NCI-H1417 treated with DMSO at 0.1 percent for 48 hours (cell line): ENCODE data around the gene LRRFIP1.
"Not testable (repeated sequence)": the region's sequence is repeated elsewhere in the genome, so short reads cannot be mapped to it uniquely, and the experiment has no call there.

Source experiments
- DNase-seq: peaks from one replicate; lab custom pipeline; 2025; lab: John Stamatoyannopoulos, UW

The LRRFIP1 gene, protein sequence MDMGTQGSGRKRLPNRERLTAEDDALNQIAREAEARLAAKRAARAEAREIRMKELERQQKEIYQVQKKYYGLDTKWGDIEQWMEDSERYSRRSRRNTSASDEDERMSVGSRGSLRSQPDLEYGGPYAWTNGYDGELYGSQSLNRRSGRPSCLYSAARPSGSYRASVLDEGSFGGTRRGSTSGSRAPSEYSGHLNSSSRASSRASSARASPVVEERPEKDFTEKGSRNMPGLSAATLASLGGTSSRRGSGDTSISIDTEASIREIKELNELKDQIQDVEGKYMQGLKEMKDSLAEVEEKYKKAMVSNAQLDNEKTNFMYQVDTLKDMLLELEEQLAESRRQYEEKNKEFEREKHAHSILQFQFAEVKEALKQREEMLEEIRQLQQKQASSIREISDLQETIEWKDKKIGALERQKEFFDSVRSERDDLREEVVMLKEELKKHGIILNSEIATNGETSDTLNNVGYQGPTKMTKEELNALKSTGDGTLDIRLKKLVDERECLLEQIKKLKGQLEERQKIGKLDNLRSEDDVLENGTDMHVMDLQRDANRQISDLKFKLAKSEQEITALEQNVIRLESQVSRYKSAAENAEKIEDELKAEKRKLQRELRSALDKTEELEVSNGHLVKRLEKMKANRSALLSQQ

GRCh38 chr2:237627441-237628246 lies at the start of gene LRRFIP1:
Gene LRRFIP1, plus strand, starts transcription at chr2:237627587. Its CDS starts 58 bp downstream, at chr2:237627645.
- no peak for DNase-seq

GRCh38 chr2:237577956-237578870 lies 49.2 kb upstream of the LRRFIP1 start:
- DNase-seq = no peak

DNA sequence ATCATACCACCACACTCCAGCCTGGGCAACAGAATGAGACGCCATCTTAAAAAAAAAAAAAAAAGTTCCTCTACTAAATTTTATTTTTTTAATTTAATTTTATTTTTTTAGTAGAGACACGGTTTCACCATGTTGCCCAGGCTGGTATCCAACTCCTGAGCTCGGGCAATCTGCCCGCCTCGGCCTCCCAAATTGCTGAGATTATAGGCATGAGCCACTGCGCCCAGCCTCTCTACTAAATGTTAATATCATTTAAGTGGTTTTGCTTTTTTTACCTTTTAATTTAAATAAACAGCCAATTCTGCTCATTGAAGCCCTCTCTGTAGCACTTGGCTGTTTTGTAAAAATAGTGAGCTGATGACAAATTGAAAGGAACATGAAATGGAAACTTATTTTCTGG lies 46.1 kb upstream of the LRRFIP1 start:
- no peak for DNase-seq

DNA sequence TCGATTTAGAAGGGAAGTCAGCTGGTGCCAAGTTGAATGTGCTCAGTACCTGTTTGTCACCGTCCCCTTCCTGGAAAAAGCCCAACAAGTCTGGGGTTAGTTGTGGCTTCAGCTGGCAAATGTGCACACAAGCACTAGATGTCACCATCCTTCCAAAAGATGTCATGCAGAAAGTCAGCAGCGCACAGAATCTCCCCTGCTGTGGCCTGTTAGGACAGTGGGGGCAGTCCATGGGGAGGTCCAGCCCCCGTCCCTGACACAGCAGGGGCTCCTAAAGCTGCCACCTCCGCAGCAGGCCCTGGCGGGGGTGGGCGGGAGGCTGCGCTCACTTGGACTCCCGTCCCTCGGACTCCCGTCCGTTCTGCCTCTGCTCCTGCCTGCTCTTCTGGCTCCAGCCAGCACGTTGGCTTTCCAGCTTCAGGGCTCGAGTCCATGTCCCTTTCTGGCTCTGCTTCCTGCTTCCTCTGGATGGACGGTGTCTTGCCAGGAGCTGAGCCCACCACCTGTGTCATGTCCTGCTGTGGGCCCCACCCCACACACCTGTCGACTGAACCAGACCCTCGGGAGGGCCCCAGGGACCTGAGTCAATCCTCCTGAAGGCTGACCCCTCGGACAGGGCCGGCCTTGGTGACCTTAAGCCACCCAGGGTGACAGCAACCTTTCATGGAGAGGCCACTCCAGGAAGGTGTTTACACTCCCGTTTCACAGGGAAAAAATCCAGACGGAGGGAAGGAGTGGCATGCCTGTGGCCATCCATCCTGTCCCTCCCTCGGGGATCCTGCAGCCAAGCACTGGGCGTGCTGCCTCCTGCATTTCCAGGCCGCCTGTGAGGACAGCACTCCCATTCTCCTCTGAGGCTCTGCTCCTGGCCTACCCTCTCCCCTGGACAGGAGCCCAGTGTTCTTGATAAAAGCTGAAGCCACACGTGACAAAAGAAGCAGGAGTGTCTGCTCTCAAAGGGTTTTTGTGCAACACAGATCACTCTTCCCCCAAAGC lies 45.3 kb upstream of the LRRFIP1 start:
- DNase-seq = no peak

DNA sequence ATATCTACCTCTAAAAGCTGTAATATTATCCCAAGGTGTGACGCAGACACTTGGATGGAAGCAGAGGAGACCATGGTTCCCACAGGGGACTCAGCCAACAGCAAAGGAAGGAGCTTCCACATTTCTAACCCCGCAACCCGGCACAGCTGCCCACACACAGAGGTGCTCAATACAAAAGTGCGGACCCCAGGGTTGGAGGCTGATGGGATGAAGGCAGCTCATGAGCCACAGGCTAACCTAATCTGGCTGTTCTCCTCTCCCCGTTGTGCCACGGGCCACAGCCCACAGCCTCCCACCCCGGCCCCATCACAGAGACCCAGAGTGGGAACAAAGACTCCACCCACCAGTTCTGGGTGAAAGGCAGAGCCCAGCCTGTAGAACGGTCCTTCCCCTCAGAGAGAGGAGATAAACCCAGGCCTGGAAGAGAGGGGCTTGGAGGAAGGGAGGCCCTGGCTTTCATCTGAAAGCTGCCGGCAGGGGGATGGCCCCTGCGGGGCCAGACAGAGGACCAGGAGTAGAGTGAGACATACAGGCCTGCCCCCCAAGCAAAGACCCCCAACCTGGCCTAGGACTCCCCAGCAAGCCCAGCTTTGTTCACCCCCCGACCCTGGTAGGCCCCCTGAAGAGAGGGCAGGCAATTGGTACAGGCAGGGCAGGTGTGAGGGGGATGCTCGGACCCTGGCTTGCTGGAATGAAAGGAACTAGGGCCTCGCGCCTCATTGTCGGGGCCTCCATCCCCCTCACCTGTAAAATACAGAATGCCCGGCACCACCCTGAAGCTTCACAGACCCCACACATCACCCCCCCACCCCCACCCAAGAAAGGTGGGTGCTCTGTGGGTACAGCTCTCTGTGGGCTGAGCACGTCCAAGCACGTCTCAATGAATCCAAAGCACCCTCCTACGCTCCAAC lies 43.7 kb upstream of the LRRFIP1 start:
- DNase-seq = no peak

- DNase-seq = no peak
Observed at GRCh38 chr2:237585590-237586221, 41.7 kb upstream of the LRRFIP1 start.

DNA sequence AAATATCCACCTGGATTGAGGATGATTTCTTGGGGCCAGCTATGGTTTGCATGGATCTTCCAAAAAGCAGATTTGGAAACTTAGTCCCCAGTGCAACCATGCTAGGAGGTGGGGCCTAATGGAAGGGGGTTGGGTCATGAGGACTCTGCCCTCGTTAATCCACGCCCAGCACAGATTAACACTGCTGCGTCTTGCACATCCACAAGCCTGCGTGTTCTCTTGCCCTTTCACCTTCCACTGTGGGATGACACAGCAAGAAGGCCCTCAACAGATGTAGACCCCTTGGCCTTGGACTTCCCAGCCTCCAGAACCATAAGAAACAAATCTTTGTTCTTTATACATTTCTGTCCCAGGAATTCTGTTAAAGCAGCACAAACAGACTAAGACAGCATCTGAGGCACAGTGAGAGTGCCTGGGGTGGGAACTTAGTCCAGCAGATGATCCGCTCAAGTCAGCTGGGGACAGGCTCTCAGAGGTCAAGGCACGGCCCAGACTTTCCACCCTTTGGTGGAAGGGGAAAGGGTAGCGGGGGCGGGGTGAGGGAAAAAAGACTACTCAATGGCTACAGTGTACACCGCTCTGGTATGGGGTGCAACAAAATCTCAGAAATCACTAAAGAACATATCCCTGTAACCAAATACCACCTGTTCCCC lies 39.2 kb upstream of the LRRFIP1 start:
- no peak for DNase-seq

GRCh38 chr2:237590272-237591140 lies 36.9 kb upstream of the LRRFIP1 start, which contains the start of gene RAB17:
Gene RAB17, minus strand, starts transcription at chr2:237590734. Its CDS starts 4,580 bp downstream, at chr2:237586154.
- peak; percentile 37 for DNase-seq

GRCh38 chr2:237591141-237591881 lies 36.1 kb upstream of the LRRFIP1 start:
- no peak for DNase-seq

DNA sequence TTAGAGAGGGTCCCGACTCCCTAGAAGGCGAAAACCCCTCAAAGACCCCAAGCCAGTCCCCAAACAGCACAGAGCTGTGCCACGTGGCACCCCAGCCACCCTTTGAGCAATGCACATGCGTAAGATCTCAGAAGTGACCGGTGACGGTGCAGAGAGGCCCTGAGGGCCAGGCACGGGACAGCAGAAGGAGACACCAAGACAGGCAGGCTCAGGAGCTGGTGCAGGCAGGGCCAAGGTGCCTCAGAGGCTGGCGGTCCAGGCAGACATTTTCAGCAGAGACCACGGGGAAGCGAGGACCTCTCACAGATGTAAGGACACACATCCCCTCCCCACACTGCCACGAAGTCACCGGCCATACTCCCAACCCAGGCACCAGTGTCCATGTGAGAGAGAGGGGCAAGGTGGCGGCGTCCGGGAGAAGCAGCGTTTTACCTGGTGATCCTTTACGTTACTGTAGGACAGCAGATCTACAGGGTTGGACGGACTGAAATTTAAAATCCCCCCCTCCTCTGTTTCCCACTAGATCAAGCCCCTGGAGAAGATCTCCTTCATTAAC lies 34.9 kb upstream of the LRRFIP1 start:
- DNase-seq = no peak

DNA sequence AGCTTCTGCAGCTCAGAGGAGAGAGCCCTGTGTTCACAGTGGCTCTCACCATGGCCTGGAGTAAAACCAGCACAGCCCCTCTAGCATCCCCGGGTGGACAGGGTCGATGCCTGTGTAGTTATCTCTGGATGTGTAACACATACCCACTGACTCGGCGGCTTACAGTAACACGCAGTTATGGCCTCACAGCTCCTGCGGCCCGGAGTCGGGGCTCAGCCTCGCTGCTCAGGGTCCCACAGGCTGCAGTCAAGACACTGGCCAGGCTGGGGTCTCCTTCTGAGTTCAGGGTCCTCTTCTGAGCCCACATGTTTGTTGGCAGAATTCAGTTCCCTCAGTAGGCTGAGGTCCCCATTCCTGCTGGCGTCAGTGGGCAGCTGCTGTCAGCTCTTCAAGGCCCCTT lies 34.4 kb upstream of the LRRFIP1 start:
- DNase-seq = no peak

DNA sequence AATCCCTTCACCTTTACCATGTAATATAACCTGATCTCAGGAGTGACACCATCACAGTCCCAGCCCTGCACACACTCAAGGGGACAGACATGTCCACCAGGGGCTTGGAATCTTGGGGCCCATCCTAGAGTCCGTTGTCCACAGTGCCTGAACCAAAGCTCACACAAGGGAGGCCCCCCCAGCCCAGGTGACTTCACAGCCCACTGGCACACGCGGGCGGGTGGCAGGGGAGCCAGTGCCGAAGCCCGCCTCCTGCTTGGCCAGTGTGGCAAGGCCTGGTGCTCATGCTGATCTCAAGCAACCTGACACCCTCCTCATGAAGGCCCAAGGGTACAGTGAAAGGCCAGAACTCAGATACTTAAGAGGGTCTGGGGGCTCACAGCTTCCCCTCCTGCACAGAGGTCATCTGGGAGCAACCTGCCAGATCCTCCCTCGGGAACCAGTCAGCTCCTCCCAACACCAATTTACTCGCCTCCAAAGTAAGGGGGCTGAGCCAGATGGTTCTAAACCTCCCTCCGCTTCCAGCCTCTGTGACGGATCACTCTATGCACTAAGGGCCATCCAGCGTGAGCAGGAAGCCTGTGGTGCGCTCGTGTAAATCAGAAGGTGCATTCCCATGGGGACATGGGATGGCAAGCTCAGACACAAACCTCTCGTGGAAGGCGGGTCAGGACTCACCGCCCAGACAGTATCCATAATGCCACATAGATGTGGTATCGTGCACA lies 33.6 kb upstream of the LRRFIP1 start:
- no peak for DNase-seq

DNA sequence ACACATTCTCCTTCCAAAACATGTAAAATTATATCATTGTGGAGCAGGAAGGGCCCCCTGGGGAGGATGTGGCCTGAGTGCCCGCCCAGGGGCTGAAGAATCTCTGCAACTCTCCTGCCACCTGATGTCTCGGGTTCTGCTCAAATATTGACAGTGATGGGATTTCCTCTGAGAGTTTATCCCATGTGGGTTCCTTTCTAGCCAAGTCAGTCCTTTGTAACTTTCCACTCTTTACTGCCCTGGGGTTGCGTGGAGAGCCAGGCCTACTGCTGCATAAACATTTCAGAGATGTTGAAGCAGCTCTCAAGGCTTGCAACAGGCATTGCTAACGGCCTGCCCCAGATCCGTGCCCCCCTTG lies 32.9 kb upstream of the LRRFIP1 start:
- no peak for DNase-seq

- DNase-seq = not testable (repeated sequence)
Observed at GRCh38 chr2:237595829-237596519, 31.4 kb upstream of the LRRFIP1 start.
